Keratinocyte (primary cell): ENCODE measurements around the gene BRPF1.

Source experiments
- EZH2 ChIP-seq: IDR thresholded peaks from one replicate; pipeline ENCODE4 v1.6.1; 2012; ENCODE audit warnings: inconsistent platforms, mild to moderate bottlenecking, low read length, moderate library complexity
- TF ChIP-seq, protein P1 (sequence below), 3 experiments: IDR thresholded peaks in 1 of 3; conservative IDR thresholded peaks in 1 of 3; optimal IDR thresholded peaks in 1 of 3; 2 replicates in 2 of 3; 3 replicates in 1 of 3; pipeline versions ENCODE3 to v1.5.1; 2011; ENCODE audit warnings: low read length in 3 of 3, mild to moderate bottlenecking in 3 of 3, moderate library complexity in 2 of 3, control low read depth in 1 of 3, inconsistent platforms in 1 of 3; ENCODE audit not compliant: insufficient read depth in 2 of 3; ENCODE audit errors: extremely low read depth in 1 of 3

DNA sequence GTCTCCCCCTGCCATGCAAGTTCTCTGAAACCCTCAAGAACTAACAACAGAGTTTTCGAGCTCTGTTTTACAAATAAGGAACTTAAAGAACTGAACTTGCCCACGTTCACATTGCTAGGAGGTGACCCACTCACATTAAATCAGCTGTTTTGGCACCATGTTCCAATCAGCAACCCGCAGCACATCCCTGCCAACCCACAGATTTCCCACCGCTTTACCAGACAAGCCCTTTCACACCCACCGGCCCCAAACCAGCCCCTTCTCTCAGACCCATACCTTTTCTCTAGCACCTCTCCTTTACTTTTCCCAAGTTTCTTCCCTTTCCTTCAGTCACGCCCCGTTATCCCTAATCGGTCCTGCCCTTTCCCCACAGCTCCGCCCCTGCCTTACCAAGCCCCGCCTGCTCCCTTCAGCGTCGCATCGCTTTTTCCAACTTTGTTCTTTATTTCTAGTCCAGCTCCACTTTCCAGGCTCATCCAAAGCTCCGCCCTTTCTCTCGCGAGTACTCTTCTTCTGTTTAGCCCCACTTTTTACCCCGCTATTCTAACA lies 804 bp upstream of the BRPF1 start:
- TF ChIP-seq, protein P1, sequence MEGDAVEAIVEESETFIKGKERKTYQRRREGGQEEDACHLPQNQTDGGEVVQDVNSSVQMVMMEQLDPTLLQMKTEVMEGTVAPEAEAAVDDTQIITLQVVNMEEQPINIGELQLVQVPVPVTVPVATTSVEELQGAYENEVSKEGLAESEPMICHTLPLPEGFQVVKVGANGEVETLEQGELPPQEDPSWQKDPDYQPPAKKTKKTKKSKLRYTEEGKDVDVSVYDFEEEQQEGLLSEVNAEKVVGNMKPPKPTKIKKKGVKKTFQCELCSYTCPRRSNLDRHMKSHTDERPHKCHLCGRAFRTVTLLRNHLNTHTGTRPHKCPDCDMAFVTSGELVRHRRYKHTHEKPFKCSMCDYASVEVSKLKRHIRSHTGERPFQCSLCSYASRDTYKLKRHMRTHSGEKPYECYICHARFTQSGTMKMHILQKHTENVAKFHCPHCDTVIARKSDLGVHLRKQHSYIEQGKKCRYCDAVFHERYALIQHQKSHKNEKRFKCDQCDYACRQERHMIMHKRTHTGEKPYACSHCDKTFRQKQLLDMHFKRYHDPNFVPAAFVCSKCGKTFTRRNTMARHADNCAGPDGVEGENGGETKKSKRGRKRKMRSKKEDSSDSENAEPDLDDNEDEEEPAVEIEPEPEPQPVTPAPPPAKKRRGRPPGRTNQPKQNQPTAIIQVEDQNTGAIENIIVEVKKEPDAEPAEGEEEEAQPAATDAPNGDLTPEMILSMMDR (optimal IDR thresholded peaks at IDR 0.05 in 1 of 3, IDR thresholded peaks at IDR 0.05 in 1 of 3, conservative IDR thresholded peaks at IDR 0.05 in 1 of 3; ENCODE audit: extremely low read depth in 1 of 3, insufficient read depth in 2 of 3, low read length in 3 of 3), result no peak
- no peak for TF ChIP-seq EZH2
